PFSK-1 (cell line): ENCODE results near the gene EGFLAM.

Experiments
- POLR2AphosphoS5 ChIP-seq: IDR thresholded peaks from 2 replicates; pipeline ENCODE4 v1.6.1; 2012; ENCODE audit warnings: low read depth, mild to moderate bottlenecking, control low read depth, low read length, moderate library complexity
- REST ChIP-seq, 2 experiments: IDR thresholded peaks; 2 replicates each; pipeline versions ENCODE4 v1.6.1 to v1.8.0; 2011 to 2012; ENCODE audit warnings: low read depth in 2 of 2, low read length in 2 of 2, control low read depth in 1 of 2, inconsistent platforms in 1 of 2, mild to moderate bottlenecking in 1 of 2, moderate library complexity in 1 of 2; ENCODE audit not compliant: insufficient read depth in 1 of 2

- TF ChIP-seq REST (IDR thresholded peaks at IDR 0.05; ENCODE audit: insufficient read depth in 1 of 2, low read depth in 2 of 2, low read length in 2 of 2) (no peak), POLR2AphosphoS5 (no peak)
Observed at GRCh38 chr5:38241655-38242054, 16.7 kb upstream of the EGFLAM start.
